T-helper 1 cell treated with Interleukin-12 subunit alpha and Interleukin-12 subunit beta and Interleukin-4 antibody, amounts not matched to agents 30 μg/mL and 1 μg/mL, for 36 hours (primary cell): ENCODE data around the gene HAUS2.

Experiments
- H3K27ac Mint-ChIP-seq: one replicate; pipeline ENCODE4 v1.8.0; 2021; ENCODE audit warnings: mild to moderate bottlenecking, mixed read lengths
- H3K27me3 Mint-ChIP-seq: one replicate; pipeline ENCODE4 v1.8.0; 2021; ENCODE audit warnings: low read depth, mixed read lengths
- H3K36me3 Mint-ChIP-seq: one replicate; pipeline ENCODE4 v1.8.0; 2021; ENCODE audit warnings: low read depth, mixed read lengths
- H3K4me1 Mint-ChIP-seq: one replicate; pipeline ENCODE4 v1.8.0; 2021; ENCODE audit warnings: low read depth, mixed read lengths
- H3K4me3 Mint-ChIP-seq: one replicate; pipeline ENCODE4 v1.8.0; 2021; ENCODE audit warnings: mild to moderate bottlenecking, moderate library complexity, mixed read lengths
- H3K9me3 Mint-ChIP-seq: one replicate; pipeline ENCODE4 v1.8.0; 2021; ENCODE audit warnings: mixed read lengths

HAUS2 gene

DNA sequence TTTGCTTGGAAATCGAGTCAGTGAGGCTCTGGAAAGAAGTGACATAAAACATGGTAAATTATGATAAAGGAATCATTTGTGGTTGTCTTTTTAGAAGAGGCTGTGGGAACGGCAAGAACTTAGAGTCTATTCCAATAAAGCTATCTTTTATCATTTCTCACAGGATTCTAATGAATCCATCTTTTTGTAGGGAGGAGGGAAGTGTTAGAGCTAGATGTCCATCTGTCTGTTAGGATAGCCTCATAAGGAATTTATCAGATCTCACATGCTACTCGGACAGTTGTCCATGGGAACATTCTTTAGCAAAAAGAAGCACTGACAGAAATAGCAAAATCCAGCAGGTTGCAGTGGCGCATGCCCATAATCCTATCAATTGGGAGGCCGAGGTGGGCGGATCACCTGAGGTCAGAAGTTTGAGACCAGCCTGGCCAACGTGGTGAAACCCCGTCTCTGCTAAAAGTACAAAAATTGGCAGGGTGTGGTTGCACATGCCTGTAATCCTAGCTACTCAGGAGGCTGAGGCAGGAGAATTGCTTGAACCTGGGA lies 63.8 kb downstream of the HAUS2 start:
- H3K27ac Mint-ChIP-seq = no peak overlapping the region
- peaks cover 20% of the 10 kb centered on the region for H3K4me1 Mint-ChIP-seq
- H3K9me3 Mint-ChIP-seq = no peaks in the 10 kb centered on the region
- H3K36me3 Mint-ChIP-seq = no peaks in the 10 kb centered on the region
- H3K27me3 Mint-ChIP-seq = no peaks in the 10 kb centered on the region
- H3K4me3 Mint-ChIP-seq = no peak overlapping the region

DNA sequence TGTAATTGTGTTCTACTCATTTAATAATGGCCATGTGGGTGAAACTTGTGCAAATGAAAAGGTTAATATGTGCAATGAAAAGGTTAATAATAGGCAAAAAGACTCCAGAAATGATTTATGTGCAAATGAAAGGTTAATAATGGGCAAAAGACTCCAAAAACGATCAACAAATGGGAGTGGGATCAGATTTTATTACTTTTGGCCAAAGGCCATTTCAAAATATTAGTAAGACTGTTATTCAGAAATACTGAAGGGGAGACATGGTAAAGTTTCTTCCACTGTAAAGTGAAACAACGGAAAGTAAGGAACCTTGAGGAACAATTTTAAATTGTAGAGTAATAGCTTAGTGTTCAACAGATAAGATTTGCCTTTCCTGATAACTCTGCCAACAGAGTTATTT lies 67.5 kb downstream of the HAUS2 start:
- Mint-ChIP-seq H3K4me1 (peaks cover 3% of the 10 kb centered on the region), H3K36me3 (no peaks in the 10 kb centered on the region), H3K27me3 (no peaks in the 10 kb centered on the region), H3K4me3 (no peak overlapping the region), H3K9me3 (no peaks in the 10 kb centered on the region), H3K27ac (no peak overlapping the region)
